OCI-LY1 (cell line): ENCODE measurements around the gene KIF16B.

ENCODE experiments used
- H2AFZ ChIP-seq: fragments of 200-600 bp; sonication (generic), shearing (Covaris generic); 2 replicates; pipeline ENCODE4 v1.6.0; 2014; ENCODE audit warnings: antibody characterized with exemption, mild to moderate bottlenecking, low read length
- H3F3A ChIP-seq: fragments of 200-600 bp; sonication (generic), shearing (Covaris generic); 2 replicates; pipeline ENCODE4 v1.6.0; 2014; ENCODE audit warnings: mild to moderate bottlenecking, antibody characterized with exemption, low read length, moderate library complexity; ENCODE audit not compliant: insufficient read depth
- H3K27ac ChIP-seq: fragments of 200-600 bp; sonication (generic); 2 replicates; pipeline ENCODE4 v1.5.1; 2014; ENCODE audit warnings: low read length, mixed run types, mild to moderate bottlenecking, low read depth; ENCODE audit not compliant: poor library complexity, severe bottlenecking
- H3K27me3 ChIP-seq: fragments of 200-600 bp; sonication (generic); 2 replicates; pipeline ENCODE4 v1.6.0; 2014; ENCODE audit warnings: antibody characterized with exemption, mild to moderate bottlenecking, low read length, moderate library complexity; ENCODE audit not compliant: insufficient read depth
- H3K36me3 ChIP-seq: fragments of 200-600 bp; sonication (generic); 2 replicates; pipeline ENCODE4 v1.6.1; 2014; ENCODE audit warnings: mild to moderate bottlenecking, antibody characterized with exemption, low read length, moderate library complexity, mixed read lengths; ENCODE audit not compliant: insufficient read depth
- H3K4me1 ChIP-seq: fragments of 200-600 bp; sonication (generic); 2 replicates; pipeline ENCODE4 v1.5.1; 2014; ENCODE audit warnings: mild to moderate bottlenecking, low read length, moderate library complexity; ENCODE audit not compliant: insufficient read depth, severe bottlenecking
- H3K4me2 ChIP-seq: fragments of 200-600 bp; sonication (generic), shearing (Covaris generic); 2 replicates; pipeline ENCODE4 v1.6.1; 2014; ENCODE audit warnings: low read length
- H3K4me3 ChIP-seq: fragments of 200-600 bp; sonication (generic); 2 replicates; pipeline ENCODE4 v1.5.1; 2014; ENCODE audit warnings: low read length, low read depth, mild to moderate bottlenecking, mixed read lengths; ENCODE audit not compliant: poor library complexity, severe bottlenecking
- H3K79me2 ChIP-seq: fragments of 200-600 bp; shearing (Covaris generic); 2 replicates; pipeline ENCODE4 v1.6.1; 2016; ENCODE audit warnings: mixed run types, low read length, mixed read lengths; ENCODE audit not compliant: insufficient read depth
- H3K9ac ChIP-seq: fragments of 200-600 bp; sonication (generic), shearing (Covaris generic); 2 replicates; pipeline ENCODE4 v1.6.1; 2014; ENCODE audit warnings: mild to moderate bottlenecking, low read length, mixed read lengths
- H3K9me2 ChIP-seq: fragments of 200-600 bp; sonication (generic), shearing (Covaris generic); 2 replicates; pipeline ENCODE4 v1.6.1; 2014; ENCODE audit warnings: low read depth, mild to moderate bottlenecking, low read length, mixed read lengths
- H3K9me3 ChIP-seq: fragments of 200-600 bp; shearing (Covaris generic); 2 replicates; pipeline ENCODE4 v1.6.1; 2014; ENCODE audit warnings: low read length, mixed read lengths
- H4K20me1 ChIP-seq: fragments of 200-600 bp; sonication (generic), shearing (Covaris generic); 2 replicates; pipeline ENCODE4 v1.6.0; 2016; ENCODE audit warnings: mild to moderate bottlenecking, low read length; ENCODE audit not compliant: insufficient read depth
- EZH2 ChIP-seq: fragments of 200-600 bp; sonication (generic), shearing (Covaris generic); IDR thresholded peaks from 2 replicates; pipeline ENCODE4 v1.8.0; 2017; ENCODE audit warnings: borderline replicate concordance, mixed run types, mild to moderate bottlenecking, antibody characterized with exemption, low read length, moderate library complexity, mixed read lengths
- TF ChIP-seq, protein P1 (sequence below): fragments of 200-600 bp; sonication (generic), shearing (Covaris generic); IDR thresholded peaks from 2 replicates; pipeline ENCODE4 v1.5.1; 2017; ENCODE audit warnings: mild to moderate bottlenecking, antibody characterized with exemption, low read length, moderate library complexity, mixed read lengths

Gene KIF16B

DNA sequence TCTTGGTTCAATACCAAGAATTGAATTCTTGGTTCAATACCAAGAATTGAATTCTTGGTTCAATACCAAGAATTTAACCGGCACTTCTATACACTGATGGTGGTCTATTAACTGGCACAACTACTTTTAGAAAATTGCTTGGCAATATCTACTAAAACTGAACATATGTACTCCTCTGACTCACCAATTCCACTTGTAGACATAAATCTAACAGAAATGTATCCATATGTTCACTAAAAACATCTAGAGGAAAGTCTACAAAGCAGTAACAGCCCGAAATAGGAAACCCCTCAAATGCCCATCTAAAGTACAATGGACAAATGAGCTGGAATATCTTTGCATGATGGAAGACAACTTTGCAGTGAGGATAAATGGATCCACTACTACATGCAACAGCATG is 71.9 kb downstream of the KIF16B start:
- no peak overlapping the region for H3K4me2 ChIP-seq
- no peak overlapping the region for H3K27ac ChIP-seq
- peaks cover 16% of the 10 kb centered on the region for H3K4me1 ChIP-seq
- no peaks in the 10 kb centered on the region for H3F3A ChIP-seq
- no peaks in the 10 kb centered on the region for H3K27me3 ChIP-seq
- H3K9me3 ChIP-seq: no peaks in the 10 kb centered on the region
- TF ChIP-seq, protein P1, sequence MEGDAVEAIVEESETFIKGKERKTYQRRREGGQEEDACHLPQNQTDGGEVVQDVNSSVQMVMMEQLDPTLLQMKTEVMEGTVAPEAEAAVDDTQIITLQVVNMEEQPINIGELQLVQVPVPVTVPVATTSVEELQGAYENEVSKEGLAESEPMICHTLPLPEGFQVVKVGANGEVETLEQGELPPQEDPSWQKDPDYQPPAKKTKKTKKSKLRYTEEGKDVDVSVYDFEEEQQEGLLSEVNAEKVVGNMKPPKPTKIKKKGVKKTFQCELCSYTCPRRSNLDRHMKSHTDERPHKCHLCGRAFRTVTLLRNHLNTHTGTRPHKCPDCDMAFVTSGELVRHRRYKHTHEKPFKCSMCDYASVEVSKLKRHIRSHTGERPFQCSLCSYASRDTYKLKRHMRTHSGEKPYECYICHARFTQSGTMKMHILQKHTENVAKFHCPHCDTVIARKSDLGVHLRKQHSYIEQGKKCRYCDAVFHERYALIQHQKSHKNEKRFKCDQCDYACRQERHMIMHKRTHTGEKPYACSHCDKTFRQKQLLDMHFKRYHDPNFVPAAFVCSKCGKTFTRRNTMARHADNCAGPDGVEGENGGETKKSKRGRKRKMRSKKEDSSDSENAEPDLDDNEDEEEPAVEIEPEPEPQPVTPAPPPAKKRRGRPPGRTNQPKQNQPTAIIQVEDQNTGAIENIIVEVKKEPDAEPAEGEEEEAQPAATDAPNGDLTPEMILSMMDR: no peak
- TF ChIP-seq EZH2: no peak
- no peaks in the 10 kb centered on the region for H3K9me2 ChIP-seq
- no peak overlapping the region for H2AFZ ChIP-seq
- H3K4me3 ChIP-seq: no peak overlapping the region
- no peaks in the 10 kb centered on the region for H3K79me2 ChIP-seq
- no peaks in the 10 kb centered on the region for H4K20me1 ChIP-seq
- H3K9ac ChIP-seq: no peak overlapping the region
- H3K36me3 ChIP-seq: peaks cover 15% of the 10 kb centered on the region; the same call in 1 of the 2 replicates

DNA sequence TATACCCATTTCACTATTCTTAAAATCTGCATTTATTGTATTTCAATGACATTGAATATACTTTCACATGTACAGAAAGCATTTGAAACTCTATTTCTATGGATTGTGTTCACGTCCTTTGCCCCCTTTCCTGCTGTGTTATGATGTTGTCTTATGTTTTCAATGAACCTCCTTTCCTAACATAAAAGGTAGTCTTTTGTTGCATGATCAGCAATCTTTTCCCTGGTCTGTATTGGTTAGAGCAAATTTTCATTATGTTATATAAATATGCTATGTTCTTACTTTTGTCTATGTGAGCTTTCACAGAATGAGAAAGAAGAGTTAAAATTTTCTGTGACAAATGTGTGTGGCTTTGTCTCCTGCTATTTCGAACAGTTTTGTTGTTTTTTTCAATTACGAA is 73.1 kb downstream of the KIF16B start:
- Histone ChIP-seq H3K4me2 (no peak overlapping the region), H3K36me3 (peaks cover 15% of the 10 kb centered on the region; the same call in 1 of the 2 replicates), H3F3A (no peaks in the 10 kb centered on the region), H2AFZ (no peak overlapping the region), H3K4me3 (no peak overlapping the region), H3K79me2 (no peaks in the 10 kb centered on the region), H3K4me1 (peaks cover 5% of the 10 kb centered on the region), H3K9ac (no peak overlapping the region), H3K27me3 (no peaks in the 10 kb centered on the region), H4K20me1 (no peaks in the 10 kb centered on the region), H3K9me2 (no peaks in the 10 kb centered on the region), H3K9me3 (no peaks in the 10 kb centered on the region), H3K27ac (no peak overlapping the region)
- TF ChIP-seq, protein P1: no peak

DNA sequence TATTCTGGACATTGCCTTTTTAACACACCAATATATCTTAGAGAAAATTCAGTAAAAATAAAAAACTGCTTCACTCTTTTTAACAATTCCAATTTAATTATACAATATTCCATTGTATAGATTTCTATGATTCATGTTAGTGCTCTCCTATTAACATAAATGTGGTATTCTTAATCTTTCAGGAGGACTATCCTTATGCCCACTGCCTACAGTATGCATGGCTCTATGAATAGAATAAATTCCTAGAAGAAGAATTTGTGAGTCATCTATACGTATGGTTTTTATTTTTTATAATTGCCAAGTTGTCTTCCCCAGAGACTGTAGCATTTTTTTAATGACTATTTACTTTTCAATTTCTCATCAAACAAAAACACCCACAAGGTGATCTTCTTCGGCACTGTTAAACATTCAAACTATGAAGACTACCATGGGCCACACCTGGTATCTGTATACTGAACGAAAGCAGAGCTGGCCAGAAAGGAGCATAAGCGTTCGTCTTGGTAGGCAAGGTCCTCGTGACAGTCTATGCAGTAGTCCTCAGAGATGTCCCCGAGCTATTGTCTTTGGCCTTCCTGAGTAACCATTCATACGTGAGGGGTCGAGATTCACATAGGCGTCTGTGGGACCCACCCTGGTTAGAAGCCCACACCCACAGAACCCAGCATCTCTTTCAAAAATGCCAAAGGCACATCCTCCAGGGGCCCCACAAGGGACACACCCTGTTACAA is 74.6 kb downstream of the KIF16B start:
- H3K4me3 ChIP-seq: no peak overlapping the region
- H3K27me3 ChIP-seq: no peaks in the 10 kb centered on the region
- H3K9me3 ChIP-seq: no peaks in the 10 kb centered on the region
- H3K36me3 ChIP-seq: peaks cover 3% of the 10 kb centered on the region; the same call in 1 of the 2 replicates
- H3K4me2 ChIP-seq: no peak overlapping the region
- no peaks in the 10 kb centered on the region for H3K4me1 ChIP-seq
- no peak overlapping the region for H3K9ac ChIP-seq
- no peaks in the 10 kb centered on the region for H3K9me2 ChIP-seq
- H2AFZ ChIP-seq: no peak overlapping the region
- no peak overlapping the region for H3K27ac ChIP-seq
- TF ChIP-seq EZH2: no peak
- TF ChIP-seq, protein P1: no peak
- no peaks in the 10 kb centered on the region for H3F3A ChIP-seq
- no peaks in the 10 kb centered on the region for H4K20me1 ChIP-seq
- H3K79me2 ChIP-seq: no peaks in the 10 kb centered on the region
